Fibroblast of skin of abdomen (primary cell): ENCODE results near the gene DUSP2.
A peak's percentile ranks its signal among the peaks of the same experiment; 100 is the strongest.

Experiments used
- DNase-seq: peaks from one replicate; pipeline ENCODE4 v3.0.0-alpha.2; 2013

Gene DUSP2

DNA sequence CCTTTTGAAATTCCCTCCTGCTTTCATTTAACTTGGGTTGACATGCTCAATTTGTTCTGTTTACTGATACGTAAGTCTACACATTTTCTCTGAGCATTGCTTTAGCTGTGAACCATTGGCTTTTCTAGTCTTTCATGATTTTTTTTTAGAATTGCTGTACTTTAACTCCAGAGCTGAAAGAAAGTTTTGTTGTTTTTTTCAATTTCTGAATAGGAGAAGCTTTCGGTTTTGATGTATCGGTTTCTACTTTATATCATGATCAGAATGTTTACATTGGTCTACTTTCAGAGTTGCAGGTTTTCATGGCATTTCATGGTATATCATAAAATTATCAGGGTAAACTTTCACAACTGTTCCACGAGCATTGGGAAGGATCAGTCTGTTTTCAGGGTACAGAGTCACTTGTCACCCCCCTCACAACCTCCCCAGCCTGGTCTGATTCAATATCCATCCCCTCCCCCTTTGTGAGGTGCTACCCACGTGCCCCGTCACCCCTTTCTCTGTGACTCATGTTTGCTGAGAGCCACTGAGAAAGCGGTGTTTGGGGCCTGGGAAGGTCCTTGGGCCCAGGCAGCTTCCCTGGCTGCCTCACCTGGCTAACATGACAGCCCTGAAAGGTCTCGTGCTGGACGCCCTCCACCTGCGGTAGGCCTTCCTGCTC is 14.0 kb downstream of the DUSP2 start:
- no peak for DNase-seq

DNA sequence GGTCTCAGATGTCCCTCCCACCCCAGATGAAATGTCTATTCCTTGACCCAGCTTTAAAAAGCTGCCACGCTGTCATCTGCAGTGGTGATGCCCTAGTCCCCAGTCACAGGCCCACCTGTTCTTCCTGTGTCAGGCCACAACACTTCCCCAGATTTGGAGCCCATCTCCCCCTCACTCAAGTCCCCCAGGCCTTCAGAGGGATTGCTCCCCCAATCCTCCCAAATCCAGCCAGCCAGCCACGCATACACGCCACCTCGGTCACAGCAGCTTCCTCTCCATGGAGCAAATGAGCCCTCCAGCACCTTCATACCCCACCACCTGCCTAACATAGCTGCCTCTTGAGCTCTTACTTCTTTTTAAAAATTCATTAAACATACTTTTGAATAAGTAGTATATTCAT is 14.8 kb downstream of the DUSP2 start:
- no peak for DNase-seq

DNA sequence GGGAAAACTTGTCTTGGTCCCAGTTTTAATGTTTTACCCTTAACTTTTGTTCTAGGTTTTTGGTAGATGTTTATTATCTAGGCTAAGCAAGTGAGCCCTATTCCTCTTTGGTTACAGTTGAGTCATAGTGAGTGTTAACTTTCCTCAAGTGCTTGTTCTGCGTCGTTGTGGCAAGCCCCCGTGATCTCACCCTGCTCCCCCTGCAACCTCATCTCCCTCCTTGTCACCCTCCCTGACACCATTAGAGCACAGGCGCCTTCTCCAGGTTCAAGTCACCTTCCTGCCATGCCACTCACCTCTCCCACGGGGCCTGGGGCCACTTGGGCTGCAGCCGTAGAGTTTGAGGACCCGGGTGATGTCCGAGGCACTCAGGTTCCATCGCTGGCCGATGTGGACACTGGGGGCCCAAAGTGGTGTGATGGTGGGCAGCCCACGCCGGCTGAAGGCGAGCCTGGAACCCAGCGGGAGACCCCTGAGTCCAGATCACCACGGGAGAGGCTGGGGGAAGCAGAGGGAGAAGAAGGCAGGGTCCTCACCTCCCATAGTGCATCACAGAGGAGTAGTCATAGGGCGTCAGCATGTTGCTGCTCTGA is 15.6 kb downstream of the DUSP2 start:
- DNase-seq = no peak

DNA sequence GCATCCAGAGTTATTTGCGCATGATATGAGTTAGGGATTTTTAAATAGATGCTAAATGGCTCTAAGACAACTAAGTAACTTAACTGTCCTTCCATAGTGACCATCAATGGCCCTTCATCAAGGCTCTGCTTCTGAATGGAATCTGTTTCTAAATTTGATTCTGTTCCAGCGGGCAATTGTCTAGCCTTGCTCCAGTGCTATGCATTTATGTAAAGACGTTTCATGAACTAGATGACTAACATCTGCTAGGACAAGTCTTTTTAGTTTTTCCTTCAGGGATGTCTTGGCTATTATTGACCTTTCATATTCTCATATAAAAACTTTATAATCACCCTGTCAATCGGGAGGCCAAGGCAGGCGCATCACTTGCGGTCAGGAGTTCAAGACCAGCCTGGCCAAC is 16.8 kb downstream of the DUSP2 start:
- no peak for DNase-seq

DNA sequence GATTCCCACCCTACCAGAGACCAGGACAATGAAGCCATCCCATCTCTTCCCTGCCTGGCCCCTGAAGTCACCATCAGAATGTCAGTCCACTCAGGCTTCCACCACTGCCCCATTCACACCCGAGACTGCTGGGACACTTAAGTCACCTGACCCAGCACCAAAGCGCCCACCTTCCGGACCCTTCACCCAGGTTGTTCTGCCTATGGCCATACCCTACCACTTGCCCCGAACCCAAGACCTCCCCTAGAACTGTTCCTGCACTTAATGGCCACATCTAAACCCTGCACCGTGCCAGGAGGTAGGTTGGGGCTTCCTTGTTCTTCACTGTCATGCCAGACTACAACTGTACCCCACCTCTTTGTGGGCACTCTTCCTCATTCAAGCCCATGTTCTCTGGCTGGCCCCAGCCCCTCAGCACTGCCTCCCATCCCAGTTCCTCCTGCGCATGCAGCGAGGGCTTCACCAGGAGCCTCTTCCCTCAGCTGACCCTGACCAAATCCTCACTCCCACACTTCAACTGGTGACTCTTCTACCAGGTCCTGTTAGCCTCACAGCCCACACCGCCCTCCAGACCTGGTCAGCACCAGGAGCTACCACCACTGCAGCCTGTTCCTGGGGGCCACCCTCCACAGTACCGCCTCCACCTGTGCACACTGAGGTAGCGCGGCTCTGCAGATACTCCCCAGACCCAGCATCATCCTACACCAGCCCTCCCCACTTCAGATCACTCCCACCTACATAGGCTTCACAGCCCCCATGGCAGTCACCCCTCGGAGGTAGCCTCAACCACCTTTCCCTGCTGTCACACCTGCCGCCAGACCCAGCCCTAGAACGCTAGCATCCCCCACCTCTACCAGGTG is 20.6 kb downstream of the DUSP2 start:
- DNase-seq = no peak

DNA sequence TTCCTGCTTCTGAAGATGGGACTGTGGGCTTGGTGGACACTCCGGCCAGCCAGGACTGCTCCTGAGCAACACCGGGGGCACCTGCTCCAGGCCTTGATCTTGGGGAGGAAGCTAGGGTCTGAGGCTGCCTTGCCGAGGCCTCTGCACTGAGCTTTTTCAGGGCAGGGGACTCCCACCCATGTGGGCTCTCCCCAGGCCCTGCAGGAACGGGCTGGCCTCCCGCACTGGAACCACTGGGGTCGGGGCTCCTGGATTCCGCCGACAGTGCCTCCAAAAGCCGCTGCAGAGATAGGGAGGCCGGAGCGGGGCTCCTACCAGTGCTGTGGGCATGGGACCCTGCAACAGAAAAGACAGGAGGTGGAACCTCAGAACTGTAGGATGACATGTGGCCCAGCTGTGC is 21.3 kb downstream of the DUSP2 start:
- no peak for DNase-seq

DNA sequence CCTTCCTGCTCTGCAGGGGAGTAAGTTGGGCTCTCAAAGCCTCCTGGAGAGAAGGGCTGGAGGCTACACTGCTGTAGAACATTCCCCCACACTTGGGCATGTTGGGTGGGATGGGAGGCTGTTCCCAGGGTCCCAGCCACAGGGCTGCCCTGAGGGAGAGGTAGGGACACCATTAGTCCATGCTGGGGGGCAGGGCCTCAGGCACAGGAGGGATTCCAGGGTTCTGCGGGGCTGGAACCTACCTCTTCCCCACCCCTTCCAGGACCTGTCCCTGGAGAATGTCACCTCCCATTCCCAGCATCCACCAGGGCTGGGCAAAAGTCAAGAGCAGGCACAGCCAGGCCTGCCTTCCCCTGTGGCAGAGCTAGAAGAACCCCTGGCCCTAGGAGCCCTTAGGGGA is 21.9 kb downstream of the DUSP2 start:
- no peak for DNase-seq

DNA sequence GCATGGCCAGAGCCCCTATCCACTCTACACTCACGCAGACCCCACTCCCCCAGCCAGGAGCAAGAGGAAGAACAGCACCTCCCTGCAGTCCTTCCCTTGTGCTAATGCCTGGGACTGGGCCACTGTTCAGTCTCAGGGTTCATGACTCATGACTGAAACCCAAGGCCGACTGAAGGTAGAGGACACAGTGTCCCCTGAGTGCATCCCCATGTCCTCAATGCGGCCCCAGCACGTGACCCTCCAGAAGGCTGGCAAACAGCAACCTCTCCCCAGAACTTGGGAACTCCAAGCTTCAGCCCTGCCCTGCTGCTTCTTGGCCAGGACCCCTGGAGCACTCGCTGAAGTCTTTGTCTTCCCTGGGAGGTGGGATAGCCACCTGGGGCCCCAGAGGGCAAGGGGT is 22.8 kb downstream of the DUSP2 start:
- DNase-seq = no peak

DNA sequence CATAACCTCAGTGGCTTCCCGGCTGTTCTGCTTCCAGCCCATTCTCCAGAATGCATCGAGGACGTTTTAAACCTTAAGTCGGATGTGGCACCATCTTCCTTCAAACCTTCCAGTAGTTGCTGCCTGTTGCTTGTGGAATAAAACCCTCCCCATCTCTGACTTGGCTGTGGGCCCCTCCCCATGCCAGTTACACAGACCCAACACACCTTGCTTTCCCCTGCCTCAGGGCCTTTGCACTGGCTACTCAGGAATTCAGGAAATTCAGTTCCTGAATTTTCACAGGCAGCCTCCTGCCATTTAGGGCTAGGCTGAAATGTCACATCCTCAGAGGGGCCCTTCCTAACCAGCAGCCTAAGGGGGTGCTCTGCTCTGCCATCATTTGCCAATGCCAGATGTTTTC is 23.8 kb downstream of the DUSP2 start:
- no peak for DNase-seq

DNA sequence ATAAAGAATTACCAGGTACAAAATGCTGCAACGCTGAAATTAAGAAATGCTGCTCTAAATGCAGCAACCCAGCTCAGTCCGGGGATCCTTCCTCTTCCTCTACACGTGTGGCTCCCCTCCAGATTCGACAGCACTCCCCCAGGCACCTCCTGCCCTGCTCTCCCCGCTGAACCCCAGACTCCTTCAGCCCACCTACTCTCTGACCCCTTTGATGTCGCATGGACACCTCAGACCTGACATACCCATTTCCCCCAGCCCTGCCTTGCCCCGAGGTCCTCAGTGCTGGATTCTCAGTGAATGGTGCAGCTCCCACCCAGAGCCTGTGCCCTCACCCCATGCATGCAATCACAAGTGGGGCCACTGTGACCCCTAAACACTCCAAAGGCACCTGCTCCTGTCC is 24.2 kb downstream of the DUSP2 start:
- DNase-seq = no peak

DNA sequence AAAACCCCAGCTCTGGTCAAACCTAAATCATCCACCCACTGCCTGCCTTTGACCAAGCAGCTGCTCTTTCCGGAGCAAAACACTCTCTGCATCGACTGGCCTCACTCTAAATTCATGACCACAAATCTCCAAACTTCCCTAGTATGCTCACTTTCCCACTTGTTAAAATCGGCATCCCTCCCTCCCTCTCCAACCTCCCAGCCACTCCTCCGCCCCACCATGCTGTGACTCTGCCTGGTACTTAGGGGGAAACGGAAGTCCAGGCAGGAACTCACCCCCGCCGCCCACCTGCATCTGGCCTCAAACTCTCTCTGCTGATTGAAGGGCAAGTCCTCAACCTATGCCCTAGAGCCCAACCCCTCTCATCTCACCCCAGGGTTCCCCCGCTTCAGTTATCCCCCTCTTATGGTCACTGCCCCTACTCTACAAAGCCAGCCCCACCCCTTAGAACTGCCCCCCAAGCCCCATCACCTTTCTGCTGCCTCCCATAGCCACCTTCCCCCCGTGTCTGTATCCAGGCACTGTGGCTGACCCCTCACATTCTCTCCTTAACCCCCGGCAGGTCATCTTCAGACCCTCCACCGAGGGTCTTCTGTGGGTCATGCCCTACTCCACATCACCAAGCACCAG is 25.0 kb downstream of the DUSP2 start:
- no peak for DNase-seq

DNA sequence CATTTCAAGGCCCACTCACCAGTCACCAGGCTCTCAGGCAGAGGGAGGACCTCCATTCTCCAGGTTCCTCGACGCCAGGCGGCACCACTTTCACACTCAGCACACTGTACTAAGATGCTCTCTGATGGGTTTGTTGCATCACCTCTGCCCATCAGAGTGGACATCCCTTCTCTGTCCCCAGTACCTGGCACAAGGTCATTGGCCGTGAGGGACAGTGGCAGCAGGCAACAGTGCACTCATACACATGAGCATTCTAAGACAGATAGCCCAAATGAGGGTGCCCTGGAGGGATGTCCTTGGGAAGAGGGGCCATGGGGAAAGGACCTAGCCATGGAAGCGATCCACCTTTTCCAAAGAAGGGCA is 25.9 kb downstream of the DUSP2 start:
- DNase-seq = no peak

DNA sequence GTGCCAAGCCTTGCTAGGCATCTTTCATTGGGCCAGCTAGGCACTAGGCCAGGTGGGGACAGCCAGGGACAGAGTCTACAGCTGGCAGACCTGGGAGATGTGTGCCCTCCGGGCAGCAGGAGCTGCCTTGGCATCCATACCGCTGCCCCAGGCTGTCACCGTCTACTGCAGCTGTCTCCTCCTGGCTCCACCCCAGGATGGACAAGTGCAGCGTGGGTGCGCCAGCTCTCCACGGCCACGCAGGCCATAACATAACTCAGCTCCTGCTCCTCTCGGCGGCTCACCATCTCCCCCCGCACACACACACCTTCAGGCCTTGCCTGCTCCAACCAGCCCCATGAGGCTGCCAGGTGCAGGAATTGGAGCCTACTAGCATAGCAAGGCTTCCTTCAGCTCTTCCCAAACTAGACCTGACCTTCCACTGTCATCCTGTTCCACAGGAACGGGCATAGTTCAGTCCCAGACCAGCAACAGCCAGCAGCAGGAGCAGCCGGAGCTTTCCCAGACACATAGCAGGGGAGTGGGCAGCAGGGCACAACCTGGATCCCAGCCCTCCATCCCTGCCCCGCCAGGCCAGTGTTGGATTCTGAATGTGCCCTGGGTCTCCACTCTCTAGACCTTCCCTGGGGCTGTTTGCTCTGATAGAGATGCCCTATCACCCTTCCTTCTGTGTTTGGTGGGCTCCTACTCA is 26.4 kb downstream of the DUSP2 start:
- no peak for DNase-seq

DNA sequence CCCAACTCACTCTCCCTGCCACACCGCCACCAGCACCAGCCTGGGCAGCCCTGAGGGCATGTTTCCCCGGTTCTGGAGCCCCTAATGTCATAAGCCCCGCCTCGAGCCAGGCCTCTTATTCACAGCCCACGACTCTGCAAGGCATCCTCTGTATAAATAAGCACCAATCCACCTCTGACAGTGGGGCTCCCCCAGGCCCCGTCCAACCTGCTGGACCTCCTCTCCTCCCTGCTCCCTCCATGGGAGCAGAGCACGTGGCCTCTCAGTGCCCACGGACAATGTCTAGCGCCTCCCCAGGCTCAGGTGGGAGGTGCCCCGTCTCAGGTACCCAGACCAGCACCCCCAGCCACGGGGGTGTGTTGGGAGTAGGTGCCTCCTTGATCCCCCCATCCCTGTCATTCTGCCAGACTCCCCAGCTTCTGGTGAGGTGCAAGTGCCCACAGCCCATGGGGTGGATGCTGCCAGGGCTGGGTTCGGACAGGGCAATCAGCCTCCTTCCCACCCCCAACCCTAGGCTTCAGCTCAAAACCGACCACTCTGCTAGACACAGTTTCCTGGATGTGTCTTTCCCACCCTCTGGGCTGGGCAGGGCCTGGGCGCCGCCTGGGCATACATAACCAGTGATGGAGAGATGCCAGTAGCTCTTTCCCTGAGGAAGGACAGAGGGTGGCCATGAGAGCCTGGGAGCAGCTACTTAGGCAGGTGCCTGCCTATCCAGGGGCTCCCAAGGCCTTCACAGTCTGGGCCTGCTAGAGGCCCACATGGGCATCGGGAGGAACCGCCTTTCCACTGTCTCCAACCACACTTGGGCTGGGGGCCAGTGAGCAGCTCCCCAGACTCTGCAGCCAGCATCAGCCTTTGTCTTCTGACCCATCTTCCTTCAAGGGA is 27.3 kb downstream of the DUSP2 start:
- DNase-seq = no peak

DNA sequence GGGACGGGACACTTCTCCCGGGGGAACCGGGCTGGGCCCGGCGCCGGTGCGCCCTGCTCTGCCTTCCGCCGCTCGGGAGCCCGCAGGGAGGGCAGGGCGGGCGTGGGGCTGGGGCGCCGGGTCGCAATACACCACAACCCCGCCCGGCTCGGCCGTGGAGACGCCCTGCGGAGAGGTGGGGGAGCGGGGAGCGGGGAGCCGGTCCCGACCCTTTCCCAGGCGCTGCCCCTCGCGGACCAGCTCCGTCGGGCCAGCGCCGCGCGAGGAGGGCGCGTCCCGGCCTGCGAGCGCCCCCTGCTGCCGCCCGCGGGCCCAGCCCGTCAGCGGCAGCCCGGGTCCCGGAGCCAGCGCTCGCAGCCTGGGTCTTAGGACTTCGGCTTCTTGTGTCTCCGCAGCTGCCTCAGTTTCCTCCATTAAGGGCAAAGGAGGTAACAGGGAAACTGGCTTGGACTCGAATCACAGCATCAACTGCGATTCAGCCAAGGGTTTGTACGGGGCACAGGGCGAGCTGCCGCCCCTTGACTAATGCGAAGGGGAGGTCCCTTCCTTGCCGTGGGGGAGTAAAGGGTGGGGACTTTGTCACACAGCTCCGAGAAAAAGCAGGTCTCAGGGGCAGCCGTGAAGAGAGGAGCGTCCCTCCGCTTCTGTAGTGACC is 28.2 kb downstream of the DUSP2 start:
- peak; percentile 21 for DNase-seq

DNA sequence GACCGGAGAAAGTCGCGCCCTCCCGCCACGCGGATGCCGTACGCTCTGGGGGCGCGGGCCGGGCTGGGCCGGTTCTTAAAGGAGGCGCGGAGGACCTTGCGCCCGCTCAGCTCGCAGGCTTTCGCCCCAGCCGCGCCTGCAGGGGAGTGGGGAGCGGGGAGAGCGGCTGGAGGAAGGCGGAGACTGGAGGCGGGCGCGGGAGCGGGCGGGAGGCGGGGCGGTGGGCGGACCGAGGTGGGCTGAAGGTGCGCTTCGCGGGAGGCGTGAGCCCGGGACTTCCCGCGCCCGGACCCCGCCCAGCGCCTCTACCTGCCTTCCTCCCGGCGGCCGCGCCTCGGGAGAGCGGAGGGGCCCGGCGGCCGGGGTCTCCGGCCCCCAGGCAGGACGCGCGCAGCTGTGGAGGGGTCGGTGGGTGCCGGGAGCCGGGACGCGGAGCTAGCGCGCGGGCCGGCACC is 28.8 kb downstream of the DUSP2 start, which contains the start of gene ADRA2B:
Gene ADRA2B, minus strand, starts transcription at position 148 of the 455 bp plus-strand sequence. CDS start 422 bp downstream, outside the sequence.
- peak; percentile 26 for DNase-seq

DNA sequence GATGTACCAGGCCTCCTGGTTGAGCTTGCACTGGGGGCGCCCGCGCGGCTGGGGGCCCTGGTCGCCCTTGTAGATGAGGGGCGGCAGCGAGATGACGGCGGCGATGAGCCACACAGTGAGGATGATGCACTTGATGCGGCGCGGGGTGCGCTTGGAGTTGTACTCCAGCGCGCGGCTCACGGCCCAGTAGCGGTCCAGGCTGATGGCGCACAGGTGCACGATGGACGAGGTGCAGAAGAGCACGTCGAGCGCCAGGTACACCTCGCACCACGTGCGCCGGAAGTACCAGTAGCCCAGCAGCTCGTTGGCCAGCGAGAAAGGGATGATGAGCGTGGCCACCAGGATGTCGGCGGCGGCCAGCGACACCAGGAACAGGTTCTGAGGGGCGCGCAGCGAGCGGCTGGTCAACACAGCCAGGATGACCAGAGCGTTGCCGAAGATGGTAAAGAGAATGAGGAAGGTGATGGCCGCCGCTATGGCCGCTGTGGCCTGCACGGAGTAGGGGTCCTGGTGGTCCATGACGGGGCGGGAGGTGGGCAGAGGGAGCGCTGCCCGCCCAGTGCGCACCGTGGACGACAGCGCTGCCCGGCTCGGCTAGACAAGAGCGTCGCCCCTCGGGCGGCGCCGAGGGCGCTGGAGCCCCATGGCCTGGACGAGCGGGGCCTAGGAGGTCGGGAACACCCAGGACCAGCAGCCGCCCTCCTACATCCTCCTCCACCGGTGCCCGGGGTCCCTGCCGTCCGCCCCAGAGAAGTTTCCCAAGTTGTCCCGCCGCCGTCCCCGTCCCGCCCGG is 29.4 kb downstream of the DUSP2 start:
- no peak for DNase-seq

DNA sequence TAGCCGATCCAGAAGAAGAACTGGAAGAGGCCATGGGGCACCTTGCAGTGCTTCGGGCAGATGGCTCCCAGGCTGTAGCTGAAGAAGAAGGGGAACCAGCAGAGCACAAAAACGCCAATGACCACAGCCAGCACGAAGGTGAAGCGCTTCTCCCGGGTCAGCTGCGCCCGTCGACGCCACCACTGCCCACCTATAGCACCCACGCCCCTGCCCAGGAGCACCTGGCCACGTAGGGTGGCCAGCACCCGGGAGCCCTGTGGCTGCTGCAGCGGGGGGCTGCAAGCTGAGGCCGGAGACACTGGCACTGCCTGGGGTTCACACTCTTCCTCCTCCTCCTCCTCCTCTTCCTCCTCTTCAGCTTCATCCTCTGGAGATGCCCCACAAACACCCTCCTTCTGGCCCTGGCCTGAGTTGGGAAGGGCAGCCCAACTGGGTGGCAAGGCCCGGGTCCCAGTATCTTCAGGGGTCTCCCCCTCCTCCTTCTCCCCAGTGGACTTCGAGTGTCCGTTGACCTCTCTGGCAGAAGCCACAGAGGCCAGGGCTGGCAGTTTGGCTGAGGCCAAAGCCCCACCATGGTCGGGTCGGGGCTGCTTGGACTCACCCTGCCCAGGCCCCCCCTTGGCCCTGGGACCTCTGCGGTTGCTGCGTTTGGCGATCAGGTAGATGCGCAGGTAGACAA is 30.2 kb downstream of the DUSP2 start:
- no peak for DNase-seq

DNA sequence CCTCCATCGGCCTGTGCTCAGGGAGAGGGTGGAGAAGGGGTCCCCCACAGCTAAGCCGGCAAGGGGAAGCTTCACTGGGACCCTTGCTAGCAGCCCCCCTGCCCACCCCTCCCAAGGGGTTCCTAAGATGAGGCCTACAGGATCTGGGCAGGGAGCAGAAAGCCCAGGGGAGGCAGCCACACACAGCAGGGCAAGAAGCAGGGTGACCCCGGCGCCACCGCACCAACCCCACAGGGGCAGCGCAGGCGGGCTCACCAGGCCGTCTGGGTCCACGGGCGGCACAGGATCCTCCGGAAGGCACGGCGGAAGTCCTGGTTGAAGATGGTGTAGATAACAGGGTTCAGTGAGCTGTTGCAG is 30.7 kb downstream of the DUSP2 start:
- DNase-seq = no peak

DNA sequence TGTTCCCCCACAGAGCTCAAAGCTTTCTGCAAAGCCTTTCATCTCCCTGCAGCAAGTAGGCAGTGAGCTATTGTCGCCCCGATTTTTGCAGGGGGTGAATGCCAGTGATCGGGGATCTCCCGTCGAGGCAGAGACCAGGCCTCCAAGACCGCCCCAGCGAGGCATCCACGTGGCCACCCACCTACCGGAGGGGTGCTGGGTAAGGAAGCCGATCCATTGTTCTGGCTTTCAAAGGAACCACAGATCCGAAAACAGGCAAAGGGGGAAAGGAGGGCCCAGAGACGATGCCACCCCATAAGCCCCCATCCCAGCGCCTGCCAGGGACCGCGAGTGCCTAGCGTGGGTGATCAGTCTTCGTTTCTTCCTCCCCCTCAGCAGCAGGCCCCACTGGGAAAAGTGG is 31.3 kb downstream of the DUSP2 start:
- no peak for DNase-seq
